DMS53 treated with DMSO at 0.1 percent for 48 hours (cell line): ENCODE results near the gene ZNF680.
A peak's percentile ranks its signal among the peaks of the same experiment; 100 is the strongest.
"Not testable (repeated sequence)": the region's sequence is repeated elsewhere in the genome, so short reads cannot be mapped to it uniquely, and the experiment has no call there.

Experiments
- DNase-seq: peaks from one replicate; lab custom pipeline; 2025; ENCODE audit not compliant: unreplicated experiment; lab: John Stamatoyannopoulos, UW

ZNF680 gene

DNA sequence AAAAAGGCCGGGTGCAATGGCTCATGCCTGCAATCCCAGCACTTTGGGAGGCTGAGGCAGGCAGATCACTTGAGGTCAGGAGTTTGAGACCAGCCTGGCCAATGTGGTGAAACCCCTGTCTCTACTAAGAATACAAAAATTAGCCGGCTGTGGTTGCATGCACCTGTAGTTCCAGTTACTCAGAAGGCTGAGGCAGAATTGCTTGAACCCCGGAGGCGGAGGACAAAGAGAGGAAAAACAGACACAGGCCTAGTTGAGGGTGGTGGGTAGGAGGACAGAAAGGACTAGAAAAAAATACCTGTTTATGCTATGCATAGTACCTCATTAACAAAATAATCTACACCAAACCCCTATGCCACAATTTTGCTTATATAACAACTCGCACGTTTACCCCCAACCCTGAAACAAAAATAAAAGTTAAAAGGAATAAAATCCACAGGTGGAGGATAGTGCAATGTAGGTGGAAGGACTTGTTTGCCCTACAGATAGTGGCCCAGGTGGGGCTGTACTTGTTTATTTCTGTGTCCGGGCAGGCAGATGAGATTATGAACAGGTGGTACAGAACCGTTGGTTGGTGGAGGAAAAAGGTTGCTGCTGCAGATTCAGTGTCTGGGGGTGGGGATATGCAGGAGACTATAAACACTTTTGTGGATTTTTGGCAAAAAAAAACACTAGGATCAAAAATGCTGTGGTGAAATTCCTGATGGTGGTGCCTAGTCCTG is 5.1 kb downstream of the ZNF680 start:
- DNase-seq: no peak

DNA sequence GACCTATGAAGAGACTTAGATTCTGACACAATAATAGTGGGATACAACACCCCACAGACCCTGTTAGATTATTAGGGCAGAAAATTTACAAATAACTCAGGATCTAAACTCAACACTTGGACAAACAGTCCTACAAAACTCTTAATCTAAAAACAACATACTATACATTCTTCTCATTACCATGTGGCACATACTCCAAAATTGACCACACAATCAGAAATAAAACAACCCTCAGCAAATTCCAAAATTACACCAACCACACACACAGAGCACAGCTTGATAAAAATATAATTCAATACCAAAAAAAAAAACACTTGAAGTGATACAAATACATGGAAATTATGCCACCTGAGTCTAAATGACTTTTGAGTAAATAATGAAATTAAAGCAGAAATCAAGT is 7.8 kb downstream of the ZNF680 start:
- no peak for DNase-seq

DNA sequence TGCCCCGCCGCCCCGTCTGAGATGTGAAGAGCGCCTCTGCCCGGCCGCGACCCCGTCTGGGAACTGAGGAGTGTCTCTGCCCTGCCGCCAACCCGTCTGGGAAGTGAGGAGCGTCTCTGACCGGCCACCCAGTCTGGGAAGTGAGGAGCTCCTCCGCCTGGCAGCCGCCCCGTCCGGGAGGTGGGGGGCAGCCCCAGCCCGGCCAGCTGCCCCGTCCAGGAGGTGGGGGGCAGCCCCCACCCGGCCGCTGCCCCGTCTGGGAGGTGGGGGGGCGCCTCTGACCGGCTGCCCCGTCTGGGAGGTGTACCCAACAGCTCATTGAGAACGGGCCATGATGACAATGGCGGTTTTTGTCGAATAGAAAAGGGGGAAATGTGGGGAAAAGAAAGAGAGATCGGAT is 8.7 kb downstream of the ZNF680 start:
- not testable (repeated sequence) for DNase-seq

DNA sequence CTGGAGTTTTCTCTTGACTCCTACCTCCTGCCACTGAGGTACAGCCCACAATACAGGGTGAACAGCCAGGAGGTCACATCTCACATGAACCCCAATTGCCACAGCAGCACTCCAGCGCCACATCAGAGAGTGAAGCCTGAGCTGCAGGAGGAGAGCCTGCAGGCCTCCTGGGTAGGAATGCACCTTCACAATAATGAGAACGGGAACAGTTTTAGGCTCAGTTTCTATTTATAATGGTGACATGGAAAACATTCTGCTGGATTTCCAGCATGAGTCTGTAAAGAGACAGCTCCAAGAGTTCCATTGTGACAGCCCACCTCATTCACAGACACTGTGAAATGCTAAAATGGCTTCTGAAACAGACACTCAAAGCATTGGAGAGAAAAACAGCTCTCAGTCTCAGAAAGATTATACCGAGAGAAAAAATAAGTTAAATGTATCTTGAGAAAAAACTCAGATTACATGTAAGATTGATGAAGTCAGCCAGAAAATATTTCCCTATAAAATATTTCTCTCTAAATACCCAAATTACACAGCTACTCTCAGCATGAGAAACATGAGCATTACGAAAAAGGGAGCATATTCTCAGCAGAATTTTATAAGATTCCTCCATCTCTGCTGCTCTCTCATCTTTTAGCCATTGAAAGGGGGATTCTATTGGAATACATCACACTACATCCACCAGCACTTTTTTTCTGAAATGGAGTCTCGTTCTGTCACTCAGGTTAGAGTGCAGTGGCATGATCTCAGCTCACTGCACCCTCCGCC is 11.3 kb downstream of the ZNF680 start:
- no peak for DNase-seq

DNA sequence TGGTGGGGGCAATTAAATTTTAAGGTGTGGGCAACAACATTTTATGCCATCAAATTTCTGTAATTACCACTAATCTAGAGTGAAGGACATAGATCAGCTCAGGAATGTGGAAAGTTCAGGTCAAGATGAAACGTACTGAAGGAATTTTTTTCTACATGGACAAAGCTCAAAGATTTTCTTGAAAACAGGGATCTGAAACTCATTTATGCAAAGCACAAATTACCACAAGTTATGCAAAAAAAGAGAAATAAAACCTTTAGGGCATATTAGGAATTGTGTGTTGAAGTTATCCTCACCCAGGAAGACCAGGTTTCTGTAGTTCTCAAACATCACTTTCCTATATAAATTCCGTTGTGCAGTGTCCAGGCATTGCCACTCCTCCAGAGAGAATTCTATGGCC is 18.9 kb downstream of the ZNF680 start:
- no peak for DNase-seq

DNA sequence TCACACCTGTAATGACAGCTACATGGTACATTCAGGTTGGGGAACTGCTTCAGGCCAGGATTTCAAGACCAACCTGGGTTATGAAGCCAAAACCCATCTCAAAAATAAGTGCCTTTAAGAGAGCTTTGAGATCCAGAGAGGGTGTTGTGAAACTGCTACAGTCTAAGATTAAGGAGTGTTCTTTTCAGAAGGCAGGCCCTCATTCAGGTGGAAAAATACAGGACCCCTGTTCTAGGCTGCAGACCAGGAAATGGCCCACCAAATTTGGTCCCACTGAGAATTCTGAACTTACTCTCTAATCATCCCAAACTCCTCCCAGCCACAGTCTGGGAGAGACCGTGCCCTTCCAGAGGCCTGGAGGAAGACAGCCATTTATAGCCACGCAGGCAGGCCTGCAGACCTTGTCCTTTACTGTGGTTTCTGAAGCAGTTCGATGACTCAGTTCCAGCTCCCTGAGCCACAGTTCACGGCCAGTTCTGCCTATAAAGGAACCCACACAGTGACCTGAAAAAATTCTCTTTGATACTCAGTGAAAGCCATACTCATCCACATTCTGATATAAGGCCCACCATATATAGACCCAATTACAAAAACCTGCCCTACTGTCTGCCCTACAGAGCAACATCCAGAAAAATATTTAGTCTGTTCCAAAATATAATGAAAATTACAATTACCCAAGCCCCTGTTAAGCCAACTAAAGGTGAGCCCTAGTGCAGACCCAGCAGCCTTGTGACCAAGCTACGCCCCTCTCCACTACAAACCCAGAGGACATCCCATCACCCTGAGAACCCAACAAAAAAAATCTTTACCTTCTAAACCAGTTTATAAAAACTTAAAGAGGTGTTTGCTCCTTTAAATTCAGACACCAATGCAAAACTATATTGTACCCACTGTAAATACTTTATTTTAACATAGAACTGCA is 21.2 kb downstream of the ZNF680 start:
- DNase-seq: no peak

DNA sequence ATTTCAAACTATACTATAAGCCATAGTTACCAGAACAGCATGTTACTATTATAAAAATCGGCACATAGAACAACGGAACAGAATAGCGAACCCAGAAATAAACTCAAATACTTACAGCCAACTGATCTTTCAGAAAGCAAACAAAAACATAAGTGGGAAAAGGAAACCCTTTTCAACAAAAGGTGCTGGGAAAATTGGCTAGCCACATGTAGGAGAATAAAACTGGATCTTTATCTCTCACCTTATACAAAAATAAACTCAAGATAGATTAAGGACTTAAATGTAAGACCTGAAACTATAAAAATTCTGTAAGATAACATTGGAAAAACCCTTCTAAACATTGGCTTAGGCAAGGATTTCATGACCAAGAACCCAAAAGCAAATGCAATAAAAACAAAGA is 29.1 kb downstream of the ZNF680 start:
- DNase-seq: no peak

DNA sequence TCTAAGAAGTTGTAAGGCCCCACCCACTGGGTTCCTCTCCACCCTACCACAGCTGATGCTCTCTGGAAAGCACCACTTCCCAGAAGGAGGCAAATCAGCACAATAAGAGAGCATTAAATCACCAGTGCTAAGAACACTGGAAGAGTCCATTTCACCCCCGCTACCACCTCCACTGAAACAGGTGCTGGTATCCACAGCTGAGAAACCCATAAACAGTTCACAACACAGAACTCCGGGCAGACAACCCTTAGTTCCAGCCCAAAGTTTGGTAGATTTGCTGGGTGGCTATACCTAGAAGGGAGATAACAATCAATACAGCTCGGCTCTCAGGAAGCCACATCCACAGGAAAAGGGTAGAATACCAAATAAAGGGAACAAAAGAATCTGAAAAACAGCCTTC is 34.1 kb downstream of the ZNF680 start:
- no peak for DNase-seq

DNA sequence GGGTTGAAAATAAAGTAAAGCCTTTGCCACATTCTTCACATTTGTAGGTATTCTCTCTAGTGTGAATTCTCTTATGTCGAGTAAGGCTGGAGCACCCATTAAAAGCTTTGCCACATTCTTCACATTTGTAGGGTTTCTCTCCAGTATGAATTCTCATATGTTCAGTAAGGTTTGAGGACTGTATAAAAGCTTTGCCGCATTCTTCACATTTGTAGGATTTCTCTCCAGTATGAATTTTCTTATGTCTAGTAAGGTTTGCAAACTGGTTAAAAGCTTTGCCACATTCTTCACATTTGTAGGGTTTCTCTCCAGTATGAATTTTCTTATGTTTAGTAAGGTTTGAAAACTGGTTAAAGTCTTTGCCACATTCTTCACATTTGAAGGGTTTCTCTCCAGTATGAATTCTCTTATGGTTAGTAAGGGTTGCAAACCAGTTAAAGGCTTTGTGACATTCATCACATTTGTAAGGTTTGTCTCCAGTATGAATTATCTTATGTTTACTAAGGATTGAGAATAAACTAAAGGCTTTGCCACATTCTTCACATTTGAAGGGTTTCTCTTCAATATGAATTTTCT is 41.4 kb downstream of the ZNF680 start:
- no peak for DNase-seq

DNA sequence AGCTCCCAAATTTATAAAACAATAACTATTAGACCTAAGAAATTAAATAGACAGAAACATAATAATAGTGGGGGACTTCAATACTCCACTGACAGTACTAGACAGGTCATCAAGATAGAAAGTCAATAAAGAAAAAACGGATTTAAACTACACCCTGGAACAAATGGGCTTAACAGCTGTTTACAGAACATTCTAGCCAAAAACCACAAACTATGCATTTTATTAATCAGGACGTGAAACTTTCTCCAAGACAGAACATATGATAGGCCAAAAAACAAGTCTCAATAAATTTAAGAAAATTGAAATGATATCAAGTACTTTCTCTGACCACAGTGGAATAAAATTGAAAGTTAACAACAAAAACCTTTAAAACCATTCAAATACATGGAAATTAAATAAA is 46.4 kb downstream of the ZNF680 start:
- no peak for DNase-seq

DNA sequence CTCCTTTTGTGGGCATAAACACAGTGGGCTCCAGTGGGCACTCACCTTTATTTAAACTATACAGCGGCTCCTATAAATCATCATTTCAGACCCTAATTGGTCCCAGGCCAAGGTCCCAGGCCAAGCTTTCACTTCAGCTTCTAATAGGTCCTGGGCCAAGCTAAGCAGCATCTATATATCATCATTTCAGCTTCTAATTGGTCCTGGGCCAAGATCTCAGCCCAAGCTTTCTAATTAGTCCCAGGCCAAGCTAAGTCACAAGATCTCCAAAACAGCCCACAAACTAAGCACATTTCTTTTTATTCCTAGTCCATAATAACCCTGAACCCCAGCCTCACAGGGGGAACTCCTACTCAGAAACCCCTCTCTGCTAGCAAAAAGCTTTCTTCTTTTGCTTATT is 47.1 kb downstream of the ZNF680 start:
- no peak for DNase-seq

DNA sequence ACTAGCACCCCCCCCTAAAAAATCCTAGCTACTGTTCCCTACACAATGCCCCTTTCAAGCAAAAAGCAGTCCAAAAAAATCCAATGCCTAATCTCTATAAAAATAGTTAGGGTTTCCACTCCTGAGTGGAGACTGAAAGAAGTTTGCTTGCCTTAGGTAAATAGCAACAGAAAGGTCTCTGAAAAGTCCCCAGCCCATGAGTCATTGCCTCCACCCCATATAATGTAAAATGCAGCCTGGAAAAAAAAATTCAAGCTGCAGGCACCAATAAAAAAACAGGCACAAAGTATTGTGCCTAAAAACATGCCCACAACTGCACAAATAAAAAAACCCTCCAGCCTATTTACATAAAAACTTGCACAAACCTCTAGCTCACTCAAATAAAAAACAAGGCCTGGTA is 47.5 kb downstream of the ZNF680 start:
- DNase-seq: peak; percentile 10

DNA sequence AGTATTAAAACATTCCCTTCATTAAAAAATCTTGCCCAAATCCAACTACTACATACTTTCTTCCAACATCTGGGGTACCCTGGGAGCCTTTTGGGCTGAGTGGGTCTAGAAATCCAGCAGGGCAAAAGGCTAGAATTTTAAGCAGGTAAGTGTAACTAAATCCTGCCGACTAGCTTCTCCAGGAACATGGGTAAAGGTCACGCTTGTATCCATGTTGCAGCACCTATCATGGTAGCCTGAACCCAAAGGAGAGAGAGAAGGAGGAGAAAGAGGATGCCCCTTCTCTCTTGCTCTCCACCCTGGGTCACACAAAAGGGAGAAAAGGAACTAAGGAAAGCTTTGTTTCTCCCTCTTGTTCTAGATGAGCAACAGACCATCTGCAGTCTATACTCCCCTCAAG is 53.3 kb downstream of the ZNF680 start:
- DNase-seq: no peak

DNA sequence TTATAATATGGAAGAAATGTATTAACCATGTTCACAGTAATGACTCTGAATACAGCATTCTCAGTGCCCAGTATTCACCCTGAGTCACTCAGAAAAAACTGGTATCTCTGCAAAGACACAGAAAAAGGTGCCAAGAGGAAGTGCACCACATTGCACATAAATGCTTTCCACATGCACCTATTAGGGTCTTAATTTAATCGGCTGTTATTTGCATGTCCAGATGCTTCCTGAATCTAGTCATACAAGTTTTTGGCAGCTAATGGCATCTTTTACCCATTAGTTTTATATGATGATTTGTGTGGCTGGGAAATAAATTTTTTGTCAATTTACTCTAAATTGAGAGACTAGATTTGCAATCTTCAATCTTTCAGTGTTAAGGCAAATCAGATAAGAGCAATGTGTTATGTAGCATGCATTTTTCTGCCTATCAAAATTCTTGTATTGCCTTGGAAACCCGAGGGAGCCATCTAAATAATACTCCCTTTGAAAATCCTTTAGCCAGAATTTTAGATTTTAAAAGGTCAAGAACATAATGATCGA is 58.2 kb downstream of the ZNF680 start:
- DNase-seq: no peak

DNA sequence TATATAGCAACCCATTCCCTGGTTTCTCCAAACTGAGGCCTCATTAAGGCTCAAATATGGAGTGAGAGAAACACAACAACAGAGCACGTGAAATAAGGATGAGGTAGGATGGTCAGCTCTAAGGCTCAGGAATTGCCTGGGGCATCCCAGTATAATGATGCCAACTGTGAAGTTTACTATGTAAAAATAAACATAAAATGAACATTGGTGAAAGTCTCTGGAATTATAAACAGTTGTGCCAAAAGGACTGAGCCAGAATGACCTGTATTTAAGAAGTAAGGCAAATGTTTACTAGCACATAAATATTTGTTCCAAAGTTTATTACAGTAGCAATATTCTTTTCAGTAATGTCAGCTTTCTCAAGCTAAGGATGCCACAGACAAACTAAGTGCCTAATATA is 64.6 kb downstream of the ZNF680 start:
- DNase-seq: no peak

DNA sequence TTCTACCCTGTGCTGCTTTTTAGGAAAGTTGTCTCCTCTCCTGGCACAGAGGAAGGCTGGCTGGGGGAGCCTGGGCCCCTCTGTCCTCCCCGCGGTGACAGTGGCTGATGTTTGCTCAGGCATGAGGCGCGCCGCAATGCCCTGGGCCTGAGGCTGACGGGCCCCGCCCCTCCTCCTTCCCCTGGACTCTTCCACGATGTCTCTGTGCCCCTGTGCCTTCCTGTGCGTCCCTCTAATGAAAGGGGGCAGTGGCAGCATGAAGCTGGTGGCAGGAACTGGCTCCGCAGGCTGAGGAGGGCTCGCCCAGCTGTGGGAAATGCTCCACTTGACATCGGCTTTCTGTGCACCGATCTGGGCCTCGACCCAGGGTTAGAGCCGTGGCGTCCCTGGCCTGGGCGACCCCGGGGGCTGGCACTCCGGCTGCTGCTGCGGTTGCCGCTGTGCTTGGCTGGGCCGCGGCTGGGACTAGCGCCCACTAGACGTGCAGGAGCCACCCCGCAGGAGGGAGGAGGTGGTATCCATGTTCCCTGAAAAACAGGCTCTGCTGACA is 67.9 kb downstream of the ZNF680 start:
- peak; percentile 88 for DNase-seq

DNA sequence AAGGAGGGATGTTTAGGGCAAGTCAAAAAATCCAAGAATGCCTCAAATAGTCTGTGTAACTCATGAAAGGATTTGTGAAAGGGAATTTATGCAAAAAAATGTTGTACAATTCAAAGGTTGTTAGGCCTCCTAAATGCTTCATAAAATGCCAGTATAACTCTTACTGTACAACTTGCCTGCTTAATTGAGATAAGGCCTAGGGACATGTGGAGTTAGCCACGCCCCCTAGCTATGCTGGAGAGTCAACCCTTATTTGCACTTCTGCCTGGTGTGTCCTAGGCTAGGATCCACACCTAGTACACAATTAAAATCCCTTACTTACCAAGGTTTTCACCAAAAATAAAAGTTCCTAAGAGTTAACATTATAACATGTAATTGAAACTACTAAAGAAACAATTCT is 77.2 kb downstream of the ZNF680 start:
- no peak for DNase-seq
